ENCODE measurements around the gene TRAPPC5. TPM values are rescaled to one million over a fixed set of nuclear protein-coding genes. Genes with fewer than 3 reads are reported as not detected.

Gene TRAPPC5
- total RNA-seq, 1 experiment from 2014 or later = 77.4 TPM

DNA sequence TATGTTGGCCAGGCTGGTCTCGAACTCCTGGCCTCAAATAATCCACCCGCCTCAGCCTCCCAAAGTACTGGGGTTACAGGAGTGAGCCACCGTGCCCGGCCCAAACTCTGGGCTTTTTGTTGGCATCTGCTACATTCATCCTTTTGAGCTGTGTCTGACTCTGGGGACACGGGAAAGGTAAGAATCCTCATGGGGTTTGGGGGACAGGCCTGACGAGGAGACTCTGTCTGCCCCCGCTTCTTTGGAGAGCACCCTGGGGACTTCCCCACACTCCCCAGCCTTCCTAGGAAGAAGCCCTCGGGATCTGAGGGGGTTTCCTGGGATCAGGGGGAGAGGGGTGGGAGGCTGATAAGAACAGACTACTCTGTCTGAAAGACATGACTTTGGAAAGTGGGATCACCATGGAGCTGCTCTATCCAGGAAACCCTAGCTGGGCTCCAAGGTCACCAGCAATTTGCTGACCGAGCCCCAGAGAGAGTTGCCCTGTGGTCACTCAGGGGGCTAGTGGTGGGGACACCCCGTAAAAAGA, 29.4 kb downstream of the TRAPPC5 start:
- Histone ChIP-seq H2BK15ac (ENCODE audit: low read depth, low read length) (no peak overlapping the region; the same call in 1 of the 2 replicates), H2BK12ac (ENCODE audit: insufficient read length, low read depth, low read length) (no peak overlapping the region), H3K79me2 (ENCODE audit: insufficient read depth, low read length) (no peaks in the 10 kb centered on the region), H4K91ac (ENCODE audit: insufficient read length, low read depth, low read length) (no peak overlapping the region), H3K14ac (ENCODE audit: insufficient read depth, low read length) (no peak overlapping the region), H2AFZ (ENCODE audit: low read length) (no peak overlapping the region), H4K20me1 (ENCODE audit: control insufficient read depth, insufficient read depth, insufficient read length) (no peaks in the 10 kb centered on the region), H3K27me3 (ENCODE audit: insufficient read depth, low read length) (no peaks in the 10 kb centered on the region), H4K5ac (ENCODE audit: insufficient read length, low read depth, low read length) (no peak overlapping the region), H3K27ac (ENCODE audit: insufficient read length, low read depth, low read length) (no peak overlapping the region), H3K9me3 (ENCODE audit: control insufficient read depth, low read depth, low read length) (no peaks in the 10 kb centered on the region), H2BK120ac (ENCODE audit: low read depth, low read length, poor library complexity, severe bottlenecking) (no peak overlapping the region), H2AK5ac (ENCODE audit: insufficient read length, low read length) (no peak overlapping the region), H3K4me2 (ENCODE audit: insufficient read depth, insufficient read length, low read length) (no peak overlapping the region), H4K8ac (replicated peaks; ENCODE audit: insufficient read length, low read depth, low read length) (no peak overlapping the region), H3K23ac (ENCODE audit: insufficient read length, low read depth, low read length) (no peak overlapping the region), H3K9ac (ENCODE audit: extremely low read depth, insufficient read length, low read length) (no peak overlapping the region), H2BK20ac (ENCODE audit: low read depth, low read length, poor library complexity, severe bottlenecking) (no peak overlapping the region), H3K23me2 (ENCODE audit: insufficient read length, low read depth, low read length, poor library complexity, severe bottlenecking) (no peaks in the 10 kb centered on the region), H3T11ph (ENCODE audit: low read length) (no peak overlapping the region), H2BK5ac (ENCODE audit: insufficient read length, low read length) (no peak overlapping the region), H3K4me1 (ENCODE audit: insufficient read depth, low read length) (no peaks in the 10 kb centered on the region), H3K4ac (ENCODE audit: low read depth, low read length) (no peak overlapping the region), H3K18ac (ENCODE audit: insufficient read length, low read depth, low read length) (no peak overlapping the region), H3K79me1 (ENCODE audit: insufficient read depth, low read depth, low read length, poor library complexity, severe bottlenecking) (no peaks in the 10 kb centered on the region), H3K56ac (ENCODE audit: insufficient read length, low read depth, low read length) (no peak overlapping the region)
- Mint-ChIP-seq H3K4me3 (no peak overlapping the region), H3K36me3 (ENCODE audit: insufficient read depth in 1 of 3, low read depth in 3 of 3) (no peaks in the 10 kb centered on the region), H3K9me3 (no peaks in the 10 kb centered on the region), H3K4me1 (peaks cover 0 to 6% of the 10 kb centered on the region in 2 experiments; a peak in 2 of 4 replicates), H3K27me3 (ENCODE audit: low read depth) (peaks cover 16% of the 10 kb centered on the region), H3K27ac (no peak overlapping the region)
- WGBS (ENCODE audit: extremely low coverage, insufficient read length, low lambda C conversion rate) = no CpG with 5 or more reads among the region's 10 CpGs
- DNase-seq = no peak
- TF ChIP-seq, protein P1, sequence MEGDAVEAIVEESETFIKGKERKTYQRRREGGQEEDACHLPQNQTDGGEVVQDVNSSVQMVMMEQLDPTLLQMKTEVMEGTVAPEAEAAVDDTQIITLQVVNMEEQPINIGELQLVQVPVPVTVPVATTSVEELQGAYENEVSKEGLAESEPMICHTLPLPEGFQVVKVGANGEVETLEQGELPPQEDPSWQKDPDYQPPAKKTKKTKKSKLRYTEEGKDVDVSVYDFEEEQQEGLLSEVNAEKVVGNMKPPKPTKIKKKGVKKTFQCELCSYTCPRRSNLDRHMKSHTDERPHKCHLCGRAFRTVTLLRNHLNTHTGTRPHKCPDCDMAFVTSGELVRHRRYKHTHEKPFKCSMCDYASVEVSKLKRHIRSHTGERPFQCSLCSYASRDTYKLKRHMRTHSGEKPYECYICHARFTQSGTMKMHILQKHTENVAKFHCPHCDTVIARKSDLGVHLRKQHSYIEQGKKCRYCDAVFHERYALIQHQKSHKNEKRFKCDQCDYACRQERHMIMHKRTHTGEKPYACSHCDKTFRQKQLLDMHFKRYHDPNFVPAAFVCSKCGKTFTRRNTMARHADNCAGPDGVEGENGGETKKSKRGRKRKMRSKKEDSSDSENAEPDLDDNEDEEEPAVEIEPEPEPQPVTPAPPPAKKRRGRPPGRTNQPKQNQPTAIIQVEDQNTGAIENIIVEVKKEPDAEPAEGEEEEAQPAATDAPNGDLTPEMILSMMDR (conservative IDR thresholded peaks at IDR 0.05) = no peak

Data from H9 (cell line).